Parathyroid adenoma (tissue), 2 donors: Measurements from ENCODE around the gene MRPL23.

Source experiments
- H2AFZ ChIP-seq: fragments of 300-600 bp; sonication (generic); one replicate; pipeline ENCODE4 v1.7.0; 2017; ENCODE audit warnings: antibody characterized with exemption, mild to moderate bottlenecking
- H3K27ac ChIP-seq: fragments of 300-600 bp; sonication (generic); one replicate; pipeline ENCODE4 v1.7.0; 2017
- H3K27me3 ChIP-seq: fragments of 300-600 bp; sonication (generic); one replicate; pipeline ENCODE4 v1.7.0; 2017; ENCODE audit warnings: low read length; ENCODE audit not compliant: control insufficient read depth, insufficient read depth
- H3K36me3 ChIP-seq: fragments of 300-600 bp; sonication (generic); one replicate; pipeline ENCODE4 v1.7.0; 2017; ENCODE audit warnings: low read length; ENCODE audit not compliant: control insufficient read depth, insufficient read depth
- H3K4me1 ChIP-seq: fragments of 300-600 bp; sonication (generic); one replicate; pipeline ENCODE4 v1.7.0; 2017; ENCODE audit warnings: control low read depth
- H3K4me2 ChIP-seq: fragments of 300-600 bp; sonication (generic); one replicate; pipeline ENCODE4 v1.7.0; 2017; ENCODE audit warnings: low read length
- H3K4me3 ChIP-seq: fragments of 300-600 bp; sonication (generic); one replicate; pipeline ENCODE4 v1.7.0; 2017; ENCODE audit warnings: low read depth, low read length
- H3K79me2 ChIP-seq: fragments of 300-600 bp; sonication (generic); one replicate; pipeline ENCODE4 v1.7.0; 2017; ENCODE audit warnings: control low read depth
- H3K9ac ChIP-seq: fragments of 300-600 bp; sonication (generic); one replicate; pipeline ENCODE4 v1.7.0; 2017; ENCODE audit warnings: mild to moderate bottlenecking
- H3K9me3 ChIP-seq: fragments of 300-600 bp; sonication (generic); one replicate; pipeline ENCODE4 v1.7.0; 2017; ENCODE audit warnings: low read length; ENCODE audit not compliant: control insufficient read depth
- CTCF ChIP-seq: fragments of 300-600 bp; sonication (generic); IDR thresholded peaks from one replicate; pipeline ENCODE4 v1.7.0; 2017; ENCODE audit warnings: antibody characterized with exemption, mild to moderate bottlenecking
- donor health status: primary hyperparathyroidism.

Gene MRPL23

DNA sequence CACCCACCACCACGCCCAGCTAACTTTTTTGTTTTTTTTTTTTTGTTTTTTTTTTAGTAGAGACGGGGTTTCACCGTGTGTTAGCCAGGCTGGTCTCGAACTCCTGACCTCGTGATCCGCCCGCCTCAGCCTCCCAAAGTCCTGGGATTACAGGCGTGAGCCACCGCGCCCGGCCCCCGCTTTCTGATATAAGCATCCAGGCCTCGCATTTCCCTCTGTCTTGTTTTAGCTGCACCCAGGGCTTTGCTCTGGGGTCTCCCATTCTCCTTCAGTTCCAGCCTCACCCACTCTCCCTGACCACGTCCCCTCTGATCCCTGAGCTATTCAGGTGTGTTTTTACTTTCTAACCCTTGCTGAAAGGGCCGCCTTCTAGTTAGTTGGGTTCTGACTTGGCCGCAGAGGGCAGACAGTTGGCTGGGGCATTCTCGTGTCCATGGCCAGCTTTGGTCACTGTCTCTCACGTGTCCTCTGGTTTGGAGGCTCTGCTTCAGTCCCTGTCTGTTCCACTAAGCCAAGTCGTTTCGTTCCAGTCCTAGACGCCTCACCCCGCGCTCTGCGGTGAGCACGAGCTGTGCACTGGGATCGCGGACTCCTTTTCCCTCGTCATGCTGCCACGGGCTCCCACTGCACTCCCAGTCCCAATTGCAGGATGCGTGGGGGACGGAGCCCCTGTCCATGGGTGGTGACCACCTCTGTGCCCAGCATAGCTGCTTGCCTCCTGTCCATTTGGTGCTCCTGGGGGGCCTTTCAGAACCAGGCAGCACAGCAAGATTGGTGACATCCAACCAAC lies 33.7 kb upstream of the MRPL23 start:
- no peak overlapping the region for H3K4me3 ChIP-seq
- H3K27me3 ChIP-seq, result no peaks in the 10 kb centered on the region
- no peak overlapping the region for H2AFZ ChIP-seq
- H3K9me3 ChIP-seq, result no peaks in the 10 kb centered on the region
- no peaks in the 10 kb centered on the region for H3K79me2 ChIP-seq
- no peak overlapping the region for H3K27ac ChIP-seq
- no peaks in the 10 kb centered on the region for H3K4me1 ChIP-seq
- no peak for TF ChIP-seq CTCF
- H3K9ac ChIP-seq, result no peak overlapping the region
- no peaks in the 10 kb centered on the region for H3K36me3 ChIP-seq
- H3K4me2 ChIP-seq, result no peak overlapping the region

DNA sequence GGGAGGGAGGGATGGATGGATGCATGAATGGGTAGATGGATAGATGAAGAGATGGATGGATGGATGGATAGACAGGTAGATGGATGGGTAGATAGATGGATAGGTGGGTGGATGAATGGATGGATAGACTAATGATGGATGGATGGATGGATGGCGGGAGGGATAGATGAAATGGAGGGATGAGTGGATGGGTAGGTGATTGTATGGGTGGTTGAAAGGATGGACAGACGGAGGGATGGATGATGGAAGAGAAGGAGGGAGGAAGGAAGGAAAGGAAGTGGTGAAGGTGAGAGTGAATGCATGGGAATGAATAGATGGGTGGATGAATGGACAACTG lies 31.4 kb upstream of the MRPL23 start:
- Histone ChIP-seq H3K27ac (no peak overlapping the region), H3K4me3 (no peak overlapping the region), H3K9ac (no peak overlapping the region), H3K9me3 (no peaks in the 10 kb centered on the region), H3K4me1 (no peaks in the 10 kb centered on the region), H3K4me2 (no peak overlapping the region), H3K79me2 (no peaks in the 10 kb centered on the region), H3K27me3 (no peaks in the 10 kb centered on the region), H3K36me3 (no peaks in the 10 kb centered on the region), H2AFZ (no peak overlapping the region)
- no peak for TF ChIP-seq CTCF

DNA sequence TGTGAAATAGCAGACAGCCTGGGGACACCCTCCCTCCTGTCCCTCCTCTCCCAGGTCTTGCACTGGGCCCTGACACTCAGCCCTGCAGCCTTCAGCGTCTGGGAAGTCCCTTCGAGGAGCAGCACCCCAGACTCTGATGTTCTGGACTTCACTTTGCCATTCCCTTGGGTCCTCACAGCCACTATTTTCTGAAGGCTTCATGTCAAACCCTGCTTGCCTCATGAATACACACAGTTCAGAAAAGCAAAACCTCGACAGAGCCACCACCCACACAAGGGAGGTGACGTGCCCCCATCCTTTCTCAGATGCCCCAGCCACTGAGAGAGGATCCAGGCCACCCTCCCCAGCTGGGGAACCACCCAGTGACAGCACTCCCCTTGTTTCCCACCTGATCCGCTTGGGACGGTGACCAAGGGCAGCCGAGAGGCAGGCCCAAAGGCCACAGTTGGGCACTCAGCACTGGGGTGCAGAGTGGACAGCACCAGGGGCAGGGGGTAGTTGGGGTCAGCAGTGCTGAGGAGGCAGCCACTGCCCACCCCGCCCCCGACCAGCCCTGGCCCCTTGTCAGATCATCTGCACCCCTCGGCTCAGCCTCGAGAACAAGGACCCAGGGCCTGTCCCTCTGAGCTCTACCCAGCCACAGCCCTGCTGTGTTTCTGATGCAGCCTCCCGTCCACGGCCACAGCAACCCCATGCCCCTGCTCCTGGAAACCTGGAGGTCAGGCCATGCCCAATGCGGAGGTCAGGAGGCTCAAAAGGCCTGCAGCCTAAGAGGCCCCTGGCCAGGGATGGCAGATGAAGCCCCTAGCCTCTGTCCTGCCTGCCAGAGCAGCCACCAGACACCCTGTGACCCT lies 30.8 kb upstream of the MRPL23 start:
- H3K9ac ChIP-seq, result no peak overlapping the region

GRCh38 chr11:1916986-1917522 lies 30.1 kb upstream of the MRPL23 start:
- TF ChIP-seq CTCF, result no peak

More for the DNA sequence above, 30.8 kb upstream of the MRPL23 start:
- H3K79me2 ChIP-seq, result no peaks in the 10 kb centered on the region
- H3K4me3 ChIP-seq, result no peak overlapping the region
- no peak overlapping the region for H3K4me2 ChIP-seq
- TF ChIP-seq CTCF, result no peak
- no peaks in the 10 kb centered on the region for H3K36me3 ChIP-seq
- no peak overlapping the region for H2AFZ ChIP-seq
- H3K9me3 ChIP-seq, result no peaks in the 10 kb centered on the region
- no peak overlapping the region for H3K27ac ChIP-seq
- H3K27me3 ChIP-seq, result no peaks in the 10 kb centered on the region
- no peaks in the 10 kb centered on the region for H3K4me1 ChIP-seq

More at GRCh38 chr11:1916986-1917522, 30.1 kb upstream of the MRPL23 start:
- H3K9ac ChIP-seq, result no peak overlapping the region
- no peak overlapping the region for H3K27ac ChIP-seq
- no peaks in the 10 kb centered on the region for H3K36me3 ChIP-seq
- no peak overlapping the region for H3K4me3 ChIP-seq
- H3K79me2 ChIP-seq, result no peaks in the 10 kb centered on the region
- H3K27me3 ChIP-seq, result no peaks in the 10 kb centered on the region
- no peaks in the 10 kb centered on the region for H3K9me3 ChIP-seq
- no peaks in the 10 kb centered on the region for H3K4me1 ChIP-seq
- no peak overlapping the region for H3K4me2 ChIP-seq
- no peak overlapping the region for H2AFZ ChIP-seq
